HG03066 (cell line): ENCODE data around the gene SPINK5.

Experiments
- ATAC-seq: cut with Tn5 transposase; IDR thresholded peaks from one replicate; pipeline ENCODE4 v1.9.1; 2021; ENCODE audit warnings: low read depth; ENCODE audit not compliant: unreplicated experiment

Gene SPINK5

DNA sequence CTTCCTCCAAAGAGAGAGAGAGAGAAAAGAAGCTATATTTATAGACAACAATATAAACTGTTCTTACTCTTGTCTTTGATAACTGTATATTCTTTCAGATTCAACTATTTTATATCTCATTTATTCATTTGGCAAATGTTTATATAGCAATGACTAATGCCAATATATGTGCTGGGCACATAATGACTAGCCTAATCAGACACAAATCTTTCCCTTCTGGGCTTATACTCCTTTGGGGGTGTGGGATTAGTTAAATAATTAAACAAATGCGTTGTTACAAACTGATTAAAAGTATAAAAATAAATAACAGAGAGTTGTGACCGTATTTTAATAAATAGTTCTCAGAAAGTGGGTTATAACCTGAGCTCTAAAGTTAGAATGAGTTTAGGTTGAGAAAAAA is 108.6 kb downstream of the SPINK5 start:
- ATAC-seq = no peak

DNA sequence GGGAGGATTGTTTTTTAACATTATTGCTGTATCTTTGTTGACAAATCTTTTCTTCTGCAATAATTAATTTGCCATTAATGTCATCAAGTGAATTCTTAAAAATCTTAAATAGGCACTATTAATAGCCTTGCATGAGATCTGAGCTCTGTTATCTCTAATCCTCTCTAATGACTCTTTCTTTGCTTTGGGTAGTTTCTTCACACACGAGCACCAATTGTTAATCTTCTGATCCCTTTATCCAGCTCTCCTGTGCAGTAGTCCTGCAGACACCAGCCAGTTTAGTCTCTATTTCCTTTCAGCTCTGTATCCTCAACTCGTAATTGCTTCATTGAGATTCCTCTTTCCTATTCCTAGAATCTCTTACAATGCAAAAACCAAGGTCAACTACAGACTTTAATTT is 112.7 kb downstream of the SPINK5 start:
- ATAC-seq = no peak

DNA sequence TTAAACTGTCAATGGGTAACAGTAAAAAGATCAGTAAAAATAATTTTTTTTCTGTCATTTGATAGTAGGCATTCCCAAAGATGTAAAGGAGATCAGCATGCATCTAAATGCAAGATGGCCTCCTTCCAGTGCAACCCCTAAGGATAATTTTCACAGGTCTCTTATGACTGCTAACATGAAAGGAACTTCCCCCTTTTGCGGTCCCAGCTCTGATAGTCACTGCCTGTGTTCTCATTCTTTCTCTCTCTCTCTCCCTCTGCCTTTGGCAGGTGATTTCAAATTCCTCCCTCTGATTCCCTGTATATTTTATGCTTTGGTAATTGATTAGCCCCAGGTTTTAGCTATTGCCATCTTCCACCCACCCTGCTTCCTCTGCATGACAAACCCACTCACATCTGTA is 113.4 kb downstream of the SPINK5 start:
- no peak for ATAC-seq

- no peak for ATAC-seq
Observed at GRCh38 chr5:148179234-148179824, 115.5 kb downstream of the SPINK5 start.

DNA sequence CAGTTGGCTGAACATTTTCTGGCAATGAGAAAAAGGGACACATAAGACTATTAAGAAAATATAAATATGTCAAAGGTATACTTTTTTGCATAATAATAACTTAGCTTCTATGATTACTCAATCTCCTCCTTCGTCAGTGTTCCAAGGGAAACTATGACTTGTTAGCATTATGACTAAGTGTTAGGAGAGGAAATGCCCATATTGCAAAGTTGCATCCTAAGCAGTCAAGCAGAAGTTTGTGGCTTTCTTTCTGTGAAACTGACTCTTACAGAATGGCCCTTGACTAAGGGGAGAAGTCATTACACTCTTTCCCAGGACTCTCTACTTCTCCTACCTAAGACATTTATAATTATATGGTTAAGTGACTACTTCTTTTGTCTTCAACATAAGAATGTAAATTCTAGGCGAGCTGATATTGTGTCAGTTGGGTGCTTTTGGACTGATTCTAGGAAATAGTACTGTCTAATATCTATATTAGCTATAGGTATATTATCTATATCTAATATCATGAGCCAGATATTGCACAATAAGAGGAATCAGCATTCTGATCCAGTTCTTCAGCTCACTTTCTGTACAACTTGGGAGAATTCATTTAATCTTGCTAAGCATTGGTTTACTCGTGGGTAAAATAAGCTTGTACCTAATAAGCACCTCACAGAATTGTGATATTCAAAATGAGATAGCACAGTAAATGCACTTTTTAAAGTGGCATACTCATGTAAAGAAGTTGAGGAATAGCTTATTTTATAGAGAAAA is 122.6 kb downstream of the SPINK5 start:
- peak; percentile 68 for ATAC-seq
